Activated naive CD4-positive, alpha-beta T cell treated with anti-CD3 and anti-CD28 coated beads, Interleukin-2, amount 50 U/mL, for 16 hours (primary cell): ENCODE data around the gene VPS37B.

ENCODE experiments used
- DNase-seq: peaks from one replicate; pipeline ENCODE4 v3.0.0-alpha.2; 2020

VPS37B gene

GRCh38 chr12:122837306-122838265 lies 58.3 kb downstream of the VPS37B start:
- no peak for DNase-seq

- DNase-seq, result peak; percentile 50
These were observed 59.6 kb downstream of the VPS37B start for GRCh38 chr12:122836027-122836921.

GRCh38 chr12:122835750-122836026 lies 60.2 kb downstream of the VPS37B start:
- DNase-seq, result no peak

GRCh38 chr12:122834921-122835749 lies 60.8 kb downstream of the VPS37B start, which contains the start of gene HIP1R:
Gene HIP1R, plus strand, starts transcription at chr12:122835457. Its CDS starts 94 bp downstream, at chr12:122835551.
- DNase-seq, result peak; percentile 65

GRCh38 chr12:122834104-122834920 lies 61.6 kb downstream of the VPS37B start:
- no peak for DNase-seq

- DNase-seq, result no peak
These were observed 65.3 kb downstream of the VPS37B start for GRCh38 chr12:122830517-122831214.

- no peak for DNase-seq
These were observed 68.7 kb downstream of the VPS37B start for GRCh38 chr12:122827258-122827657.

- DNase-seq, result no peak
These were observed 69.9 kb downstream of the VPS37B start for GRCh38 chr12:122825773-122826724.

- no peak for DNase-seq
These were observed 72.5 kb downstream of the VPS37B start for GRCh38 chr12:122823429-122823828.

GRCh38 chr12:122820838-122821271 lies 75.1 kb downstream of the VPS37B start:
- DNase-seq, result no peak

- DNase-seq, result no peak
These were observed 75.8 kb downstream of the VPS37B start for GRCh38 chr12:122820138-122820537.

- DNase-seq, result no peak
These were observed 76.6 kb downstream of the VPS37B start for GRCh38 chr12:122819209-122819785.
